ENCODE results near the gene RGS17. TPM values are rescaled to one million over a fixed set of nuclear protein-coding genes. Genes with fewer than 3 reads are reported as not detected.

Gene RGS17
- total RNA-seq, 1 donor from 2014 or later, result not detected

- no peak for DNase-seq (ENCODE audit: low spot score in 2 of 2)
- Histone ChIP-seq H3K36me3 (no peaks in the 10 kb centered on the region), H3K27ac (no peak overlapping the region), H3K27me3 (no peaks in the 10 kb centered on the region), H3K4me3 (no peak overlapping the region), H3K4me1 (peaks cover 9% of the 10 kb centered on the region in 2 donors), H3K9me3 (no peaks in the 10 kb centered on the region)
- intact Hi-C loops (cut with DNase I), result loop anchor here (5.0 to 10.0 kb wide), 4 partner anchors 198 to 913 kb away; no protein-coding TSS in a partner anchor
- no peak for TF ChIP-seq CTCF (IDR thresholded peaks at IDR 0.05)
Observed at GRCh38 chr6:153034139-153034538, 96.9 kb downstream of the RGS17 start.

- Histone ChIP-seq H3K27me3 (no peaks in the 10 kb centered on the region), H3K36me3 (no peaks in the 10 kb centered on the region), H3K27ac (peak overlapping the region in 1 of 2 donors; percentile 59), H3K4me1 (peaks cover under 1 to 4% of the 10 kb centered on the region in 2 donors), H3K9me3 (no peaks in the 10 kb centered on the region), H3K4me3 (peak overlapping the region in 1 of 2 donors; percentile 37)
- TF ChIP-seq CTCF (IDR thresholded peaks at IDR 0.05), result peak; percentile 45 to 60 (median 47)
- DNase-seq (ENCODE audit: low spot score in 2 of 2), result no peak
- intact Hi-C loops (cut with DNase I), result loop anchor here (1.0 to 10.0 kb wide), 5 partner anchors 76 to 915 kb away; no protein-coding TSS in a partner anchor
Observed at GRCh38 chr6:153032255-153032882, 98.7 kb downstream of the RGS17 start.

- no peak for TF ChIP-seq CTCF (IDR thresholded peaks at IDR 0.05)
- intact Hi-C loops (cut with DNase I), result loop anchor here (5.0 to 10.0 kb wide), 4 partner anchors 201 to 916 kb away; no protein-coding TSS in a partner anchor
- no peaks in the 10 kb centered on the region for H3K27me3 ChIP-seq
- no peak for DNase-seq (ENCODE audit: low spot score in 2 of 2)
- no peaks in the 10 kb centered on the region for H3K9me3 ChIP-seq
- no peak overlapping the region for H3K4me3 ChIP-seq
- H3K27ac ChIP-seq, result peak overlapping the region in 1 of 2 donors; percentile 59
- peaks cover 0 to 4% of the 10 kb centered on the region in 2 donors for H3K4me1 ChIP-seq
- H3K36me3 ChIP-seq, result no peaks in the 10 kb centered on the region
Observed at GRCh38 chr6:153031335-153031955, 99.6 kb downstream of the RGS17 start.

- Histone ChIP-seq H3K4me1 (peaks cover 0 to 4% of the 10 kb centered on the region in 2 donors), H3K27me3 (no peaks in the 10 kb centered on the region), H3K27ac (no peak overlapping the region), H3K36me3 (no peaks in the 10 kb centered on the region), H3K4me3 (no peak overlapping the region), H3K9me3 (no peaks in the 10 kb centered on the region)
- intact Hi-C loops (cut with DNase I), result no loop called here
- no peak for TF ChIP-seq CTCF (IDR thresholded peaks at IDR 0.05)
- no peak for DNase-seq (ENCODE audit: low spot score in 2 of 2)
Observed at GRCh38 chr6:153028963-153029362, 102.1 kb downstream of the RGS17 start.

GRCh38 chr6:153028286-153028685 lies 102.8 kb downstream of the RGS17 start:
- Histone ChIP-seq H3K4me3 (no peak overlapping the region), H3K36me3 (no peaks in the 10 kb centered on the region), H3K27me3 (no peaks in the 10 kb centered on the region), H3K9me3 (no peaks in the 10 kb centered on the region), H3K27ac (no peak overlapping the region), H3K4me1 (peaks cover 0 to 4% of the 10 kb centered on the region in 2 donors)
- no peak for DNase-seq (ENCODE audit: low spot score in 2 of 2)
- TF ChIP-seq CTCF (IDR thresholded peaks at IDR 0.05), result no peak
- intact Hi-C loops (cut with DNase I), result no loop called here
